GM12878 (cell line): ENCODE results near the gene STPG1. TPM values are rescaled to one million over a fixed set of nuclear protein-coding genes. Genes with fewer than 3 reads are reported as not detected.

Source experiments
- ATAC-seq: fragments of 200-7000 bp; cut with Tn5 transposase; 3 replicates; pipeline ENCODE4 v1.9.1; 2020; ENCODE audit warnings: mild to moderate bottlenecking, moderate library complexity
- BruUV-seq: library from RNA; stranded (reverse); fragments of 400-500 nt; replicated peaks from 2 replicates; lab custom pipeline; 2021; lab: Mats Ljungman, UMichigan
- CTCF ChIA-PET: fragments of 300-600 bp; sonication (Branson Sonifier 250); formaldehyde crosslinking; extraction: SDS; loops from one replicate; lab custom pipeline; 2021; ENCODE audit warnings: inconsistent platforms; lab: Yijun Ruan, JAX
- POLR2A ChIA-PET: fragments of 350-600 bp; formaldehyde crosslinking; extraction: SDS; loops from one replicate; lab custom pipeline; 2021; ENCODE audit warnings: inconsistent platforms; lab: Charles Lee
- RAD21 ChIA-PET: fragments of 300-600 bp; sonication (Branson Sonifier 250); formaldehyde crosslinking; loops from one replicate; lab custom pipeline; 2023; ENCODE audit warnings: antibody characterized with exemption; ENCODE audit not compliant: unreplicated experiment; lab: Charles Lee
- SMC1A ChIA-PET: fragments of 300-600 bp; sonication (Branson Sonifier 250); formaldehyde crosslinking; loops from one replicate; lab custom pipeline; 2023; ENCODE audit not compliant: unreplicated experiment, uncharacterized antibody; lab: Charles Lee
- DNase-seq: peaks from one replicate; pipeline ENCODE4 v3.0.0-alpha.2; 2011; ENCODE audit warnings: low read depth, low spot score
- FAIRE-seq: peaks from 3 replicates; lab custom pipeline; 2011; peaks lifted over from hg19 to GRCh38; lab: Jason Lieb, UNC
- H2AFZ ChIP-seq: 2 replicates; pipeline ENCODE4 v1.6.0; 2011; ENCODE audit warnings: low read depth, low read length, control low read depth; ENCODE audit not compliant: control insufficient read depth
- H3K27ac ChIP-seq: 2 replicates; pipeline ENCODE4 v1.5.1; 2011; ENCODE audit warnings: control low read depth; ENCODE audit not compliant: control insufficient read depth, insufficient read depth
- H3K27me3 ChIP-seq, 2 experiments: replicated peaks in 1 of 2; 2 replicates each; pipeline versions ENCODE4 v1.6.0 to v1.6.1; 2011; ENCODE audit warnings: low read length in 1 of 2; ENCODE audit not compliant: control insufficient read depth in 2 of 2, insufficient read depth in 2 of 2
- H3K36me3 ChIP-seq, 2 experiments: 2 replicates each; pipeline ENCODE4 v1.5.1; 2011; ENCODE audit warnings: low read length in 1 of 2; ENCODE audit not compliant: control insufficient read depth in 2 of 2, insufficient read depth in 2 of 2
- H3K4me1 ChIP-seq: 2 replicates; pipeline ENCODE4 v1.6.1; 2011; ENCODE audit warnings: mild to moderate bottlenecking, low read length, moderate library complexity, mixed read lengths; ENCODE audit not compliant: control insufficient read depth, insufficient read depth
- H3K4me2 ChIP-seq: 2 replicates; pipeline ENCODE4 v1.6.0; 2011; ENCODE audit warnings: control low read depth; ENCODE audit not compliant: control insufficient read depth, insufficient read depth
- H3K4me3 ChIP-seq: fragments of 200-600 bp; sonication (generic); 2 replicates; pipeline ENCODE4 v1.5.1; 2016
- H3K79me2 ChIP-seq: 2 replicates; pipeline ENCODE4 v1.6.0; 2011; ENCODE audit warnings: low read length; ENCODE audit not compliant: control insufficient read depth, insufficient read depth
- H3K9ac ChIP-seq: 2 replicates; pipeline ENCODE4 v1.8.0; 2011; ENCODE audit warnings: low read length, control low read depth, mixed read lengths; ENCODE audit not compliant: control insufficient read depth, insufficient read depth
- H3K9me3 ChIP-seq: replicated peaks from 3 replicates; pipeline ENCODE4 v1.5.1; 2011; ENCODE audit warnings: mild to moderate bottlenecking, low read length; ENCODE audit not compliant: control insufficient read depth, insufficient read depth
- H4K20me1 ChIP-seq: 2 replicates; pipeline ENCODE4 v1.6.0; 2011; ENCODE audit not compliant: control insufficient read depth, insufficient read depth
- IRF3 ChIP-seq: fragments of 450-650 bp; IDR thresholded peaks from 2 replicates; pipeline ENCODE4 v1.6.1; 2014; ENCODE audit warnings: mild to moderate bottlenecking
- NFXL1 ChIP-seq: fragments of 450-650 bp; IDR thresholded peaks from 2 replicates; pipeline ENCODE4 v1.6.1; 2017; ENCODE audit warnings: antibody characterized with exemption, mild to moderate bottlenecking, borderline replicate concordance
- SPI1 ChIP-seq: IDR thresholded peaks from 2 replicates; pipeline ENCODE4 v1.6.1; 2011; ENCODE audit warnings: low read depth, mild to moderate bottlenecking, low read length, moderate library complexity, borderline replicate concordance; ENCODE audit not compliant: insufficient read depth
- WRNIP1 ChIP-seq: IDR thresholded peaks from 2 replicates; pipeline ENCODE4 v1.6.1; 2011; ENCODE audit warnings: low read depth, low read length, improper control_type of control experiment, borderline replicate concordance
- ZBED1 ChIP-seq: IDR thresholded peaks from 2 replicates; pipeline ENCODE4 v1.6.1; 2016; ENCODE audit warnings: borderline replicate concordance
- ZNF687 ChIP-seq: fragments of 450-650 bp; IDR thresholded peaks from 2 replicates; pipeline ENCODE4 v1.6.1; 2017; ENCODE audit warnings: mild to moderate bottlenecking, moderate library complexity
- WGBS: methylation state at CpG from one replicate; pipeline ENCODE4 v1.1.6; 2016; ENCODE audit warnings: low lambda C conversion rate; ENCODE audit not compliant: insufficient replicate concordance, insufficient coverage; ENCODE audit errors: missing lambda C conversion rate; 5-methylcytosine and 5-hydroxymethylcytosine counted together
- in situ Hi-C: fragments of 300-500 bp; cut with MboI; formaldehyde crosslinking; loops from 9 replicates; pipeline ENCODE4 v1.14.3; 2018; ENCODE audit warnings: mixed read lengths
- intact Hi-C: fragments of 100-400 bp; cut with micrococcal nuclease; formaldehyde crosslinking; loops from one replicate; pipeline ENCODE4 v1.14.2; 2022; ENCODE audit not compliant: unreplicated experiment
- polyA plus RNA-seq, 11 experiments: library from polyadenylated mRNA; depleted of rRNA in 4 of 11; unstranded in 6 of 11; stranded (reverse) in 5 of 11; fragments of >200 nt; fragmentation: Nextera tagmentation in 4 of 11; fragmentation: Illumina TruSeq in 1 of 11; extraction: Ambion mirVana in 4 of 11; extraction: Trizol in 1 of 11; gene quantifications; 1 replicate in 1 of 11; 2 replicates in 10 of 11; pipeline versions ENCODE4 v1.2.1 to v1.2.3, GENCODE V29; 2011 to 2016; ENCODE audit warnings: inconsistent platforms in 2 of 11, missing spikeins in 2 of 11, low read depth in 1 of 11
- total RNA-seq, 4 experiments: library from RNA; depleted of rRNA in 3 of 4; stranded (reverse); fragments of >200 nt in 3 of 4; fragmentation: Illumina TruSeq in 1 of 4; extraction: Trizol in 1 of 4; gene quantifications; 2 replicates each; pipeline versions ENCODE4 v1.2.1 to v1.2.3, GENCODE V29; 2013 to 2021

Gene STPG1
- total and polyA plus RNA-seq, 10 of the 15 experiments (the other 5 are each of a cell fraction or from before 2014, with no cell fraction given) = 0.22 to 2.6 (median 0.73) TPM

- Histone ChIP-seq H3K4me1 (peaks cover 11% of the 10 kb centered on the region; the same call in 1 of the 2 replicates), H4K20me1 (no peaks in the 10 kb centered on the region), H3K36me3 (no peaks in the 10 kb centered on the region), H3K27ac (no peak overlapping the region), H3K79me2 (no peaks in the 10 kb centered on the region), H3K4me3 (no peak overlapping the region), H2AFZ (no peak overlapping the region), H3K27me3 (no peaks in the 10 kb centered on the region), H3K9ac (no peak overlapping the region), H3K4me2 (no peak overlapping the region), H3K9me3 (no peaks in the 10 kb centered on the region)
- FAIRE-seq (no peak), ATAC-seq (no peak), DNase-seq (no peak)
- RAD21 ChIA-PET = interaction anchor here (1.1 kb wide), 1 partner anchor 12 kb away, joined by 3 read pairs; no protein-coding TSS in a partner anchor
- SMC1A ChIA-PET = interaction anchor here (1.0 kb wide), 1 partner anchor 32 kb away, joined by 4 read pairs; no protein-coding TSS in a partner anchor
- intact Hi-C loops = no loop called here
- POLR2A ChIA-PET = no interaction called here
- BruUV-seq = no TSS peak
- in situ Hi-C loops = no loop called here
- 56% methylated on average over 4 of the region's 4 CpGs for WGBS
- CTCF ChIA-PET = interaction anchor here (0.9 kb wide), 1 partner anchor 165 kb away, joined by 3 read pairs; no protein-coding TSS in a partner anchor
- no peak for TF ChIP-seq ZBED1
- TF ChIP-seq ZNF687 = no peak
- no peak for TF ChIP-seq NFXL1
- 0 out of 2 replicates have a peak, but pooled peaks have one; percentile 3 for TF ChIP-seq SPI1
- TF ChIP-seq WRNIP1 = no peak
- TF ChIP-seq IRF3 = no peak
- TF ChIP-seq, all 136 proteins: peak for 1
These were observed 50.5 kb downstream of the STPG1 start for GRCh38 chr1:24362982-24363614.
